GM19351 (cell line): ENCODE measurements around the gene BAG5.

ENCODE experiments used
- ATAC-seq: cut with Tn5 transposase; IDR thresholded peaks from one replicate; pipeline ENCODE4 v1.9.1; 2021; ENCODE audit warnings: mild to moderate bottlenecking, moderate library complexity; ENCODE audit not compliant: unreplicated experiment

The BAG5 gene

GRCh38 chr14:103510724-103511693 is 51.4 kb downstream of the BAG5 start:
- ATAC-seq = no peak

GRCh38 chr14:103509864-103510723 is 52.4 kb downstream of the BAG5 start:
- no peak for ATAC-seq

- ATAC-seq = no peak
These were observed 53.7 kb downstream of the BAG5 start for GRCh38 chr14:103508521-103509329.

GRCh38 chr14:103507751-103508150 is 54.7 kb downstream of the BAG5 start:
- ATAC-seq = no peak
